ENCODE results near the gene FZR1.
A peak's percentile ranks its signal among the peaks of the same experiment; 100 is the strongest.

The FZR1 gene

GRCh38 chr19:3505598-3506383 lies at the start of gene FZR1:
FZR1 (plus strand) TSS chr19:3506311; CDS start chr19:3522990, 16,679 bp downstream.
- peak; percentile 100 for DNase-seq (ENCODE audit: low spot score)

- DNase-seq (ENCODE audit: low spot score), result no peak
Observed at GRCh38 chr19:3456925-3457527, 49.1 kb upstream of the FZR1 start.

DNA sequence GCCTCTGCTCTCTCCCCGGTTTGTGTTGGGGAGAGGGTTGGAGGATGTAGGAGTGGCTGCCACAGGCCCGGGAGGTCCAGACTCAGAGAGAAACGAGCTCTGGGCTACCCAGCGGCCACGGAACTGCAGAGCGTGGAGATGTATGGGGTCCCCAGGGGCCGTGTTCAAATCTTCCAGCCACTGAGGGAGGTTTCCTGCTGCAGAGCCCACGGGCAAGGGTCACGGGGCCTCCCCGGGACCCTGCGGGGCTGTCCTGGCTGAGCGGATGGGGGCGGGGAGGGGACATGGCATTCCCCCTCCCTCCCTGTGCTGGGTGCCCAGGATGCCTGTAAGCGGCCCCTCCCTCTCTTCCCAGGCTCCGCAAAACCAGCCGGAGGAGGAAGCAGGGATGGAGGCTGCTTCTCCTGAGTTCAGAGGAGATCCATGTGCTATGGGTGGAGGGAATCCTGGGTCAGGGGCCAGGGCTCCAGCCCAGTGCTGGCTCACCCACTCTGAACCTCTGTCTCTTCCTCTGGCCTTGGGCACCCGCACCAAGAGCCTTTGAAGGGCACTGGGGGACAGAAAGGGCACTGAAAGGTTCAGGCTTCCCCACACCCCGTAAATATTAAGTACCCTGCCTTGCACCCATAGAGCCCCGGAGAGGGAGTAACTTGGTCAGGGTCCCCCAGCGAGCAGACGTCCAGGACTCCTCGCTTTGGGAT lies 48.4 kb upstream of the FZR1 start:
- DNase-seq (ENCODE audit: low spot score), result no peak

DNA sequence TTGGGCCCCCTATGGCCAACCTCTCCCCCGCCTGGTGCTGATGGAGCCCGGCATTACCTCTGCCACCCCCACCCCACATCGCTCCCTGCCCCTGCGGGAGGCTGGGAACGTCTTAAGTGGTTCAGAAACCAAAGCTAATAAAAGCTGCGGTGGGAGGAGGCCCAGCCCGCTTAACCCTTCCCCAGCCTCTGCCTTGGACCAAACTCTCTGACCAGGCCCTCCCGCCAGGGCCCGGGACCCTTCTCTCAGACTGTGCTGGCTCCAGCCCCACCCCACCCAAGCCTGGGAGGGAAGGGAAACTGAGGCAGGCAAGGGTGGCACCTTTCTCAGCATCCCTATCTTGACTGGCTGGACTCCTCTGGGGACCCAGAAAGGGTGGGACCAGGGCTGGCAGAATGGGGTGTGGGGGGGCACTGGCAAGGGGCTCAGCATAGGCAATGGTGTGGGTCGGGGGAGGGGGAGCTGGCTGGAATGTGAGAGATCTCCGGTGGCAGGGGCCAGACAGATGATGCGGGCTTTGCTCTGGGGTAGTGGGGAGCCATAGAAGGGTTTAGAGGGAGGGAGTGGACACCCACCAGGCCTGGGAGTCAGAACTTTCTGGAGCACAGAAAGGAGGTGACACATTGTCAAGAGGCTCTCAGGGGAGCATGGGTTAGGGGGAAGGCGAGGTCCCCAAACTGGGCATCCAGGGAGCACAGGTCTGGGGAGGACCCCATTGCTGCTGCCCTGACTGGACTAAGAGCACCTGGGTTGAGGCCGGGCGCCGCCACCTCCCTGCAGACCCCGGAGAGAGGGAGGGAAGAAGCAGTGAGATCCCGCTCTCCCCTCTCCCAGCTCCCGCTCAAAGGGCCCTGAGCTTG lies 47.7 kb upstream of the FZR1 start:
- DNase-seq (ENCODE audit: low spot score), result no peak

- no peak for DNase-seq (ENCODE audit: low spot score)
Observed at GRCh38 chr19:3459089-3459881, 46.8 kb upstream of the FZR1 start.

GRCh38 chr19:3459965-3460582 lies 46.0 kb upstream of the FZR1 start:
- no peak for DNase-seq (ENCODE audit: low spot score)

GRCh38 chr19:3462991-3463713 lies 43.0 kb upstream of the FZR1 start:
- DNase-seq (ENCODE audit: low spot score), result no peak

DNA sequence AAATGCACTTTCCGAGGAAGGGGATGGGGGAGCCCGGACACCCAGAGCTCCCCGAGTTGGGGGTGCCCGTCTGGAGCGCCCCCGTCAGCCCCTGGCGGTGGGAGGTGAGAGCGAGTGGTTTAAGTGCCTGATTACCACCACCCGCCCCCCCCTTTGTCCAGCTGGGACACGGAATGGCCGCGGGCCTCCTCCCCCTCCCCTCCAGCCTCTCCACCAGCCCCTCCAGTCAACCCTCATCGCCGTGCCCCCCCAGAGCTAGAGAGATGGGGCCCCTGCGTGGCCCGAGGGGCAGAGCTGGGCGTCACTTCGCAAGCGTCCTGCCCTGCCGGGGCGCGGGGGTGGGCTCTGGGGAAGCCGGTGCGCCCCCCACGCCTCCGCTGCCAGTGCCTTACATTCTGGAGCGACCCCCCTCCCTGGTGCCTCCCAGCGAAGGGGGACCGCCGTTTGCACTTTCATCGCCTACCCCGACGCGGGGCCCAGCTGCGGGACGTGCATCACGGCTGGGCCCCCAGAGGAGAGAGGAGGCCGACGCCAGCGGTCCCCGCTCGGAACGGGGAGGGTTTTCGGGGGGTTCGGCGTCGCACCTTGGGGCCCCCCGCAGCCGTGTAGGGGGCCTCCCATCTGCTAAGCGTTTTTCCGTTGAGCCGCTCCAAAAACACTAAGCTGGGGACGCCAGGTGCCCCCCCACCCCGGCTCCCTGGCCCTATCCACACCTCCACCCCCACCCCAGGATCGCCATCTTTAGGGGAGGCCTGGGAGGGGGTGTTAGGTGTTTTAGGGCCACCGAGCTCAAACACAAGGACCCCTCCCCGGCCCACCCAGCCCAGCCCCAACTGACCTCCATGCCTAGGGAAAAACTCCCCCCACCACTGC lies 42.2 kb upstream of the FZR1 start:
- no peak for DNase-seq (ENCODE audit: low spot score)

DNA sequence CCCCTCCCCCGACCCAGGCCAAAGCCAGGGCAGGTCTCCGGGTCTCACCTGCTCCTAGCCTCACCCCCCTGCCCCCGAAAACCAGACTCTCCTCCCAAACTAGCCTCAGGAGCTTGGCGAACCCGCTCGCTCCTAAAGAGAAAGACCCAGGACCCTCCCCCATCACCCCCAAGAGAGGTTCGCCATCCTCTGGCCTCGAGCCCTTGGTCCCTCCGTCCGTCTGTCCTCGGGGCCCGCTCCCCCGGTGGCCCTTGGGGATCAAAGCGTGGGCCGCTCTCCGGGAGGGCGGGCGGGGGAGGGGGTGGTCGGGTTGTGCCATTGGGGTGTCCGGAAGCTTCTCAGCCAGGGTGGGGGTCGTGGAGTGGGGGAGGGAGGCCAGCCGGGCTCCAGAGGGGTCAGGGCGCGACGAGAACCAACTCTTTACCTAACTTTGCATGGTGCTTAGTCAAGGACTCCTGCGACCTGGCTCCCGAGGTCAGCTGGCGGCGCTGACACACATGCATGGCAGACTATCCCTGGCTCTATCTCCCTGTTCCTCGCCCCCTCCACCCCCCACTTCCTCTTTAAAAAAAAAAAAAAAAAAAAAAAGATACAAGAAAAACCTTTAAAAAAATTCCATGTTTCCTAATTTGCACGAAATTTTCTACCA lies 41.4 kb upstream of the FZR1 start:
- no peak for DNase-seq (ENCODE audit: low spot score)

DNA sequence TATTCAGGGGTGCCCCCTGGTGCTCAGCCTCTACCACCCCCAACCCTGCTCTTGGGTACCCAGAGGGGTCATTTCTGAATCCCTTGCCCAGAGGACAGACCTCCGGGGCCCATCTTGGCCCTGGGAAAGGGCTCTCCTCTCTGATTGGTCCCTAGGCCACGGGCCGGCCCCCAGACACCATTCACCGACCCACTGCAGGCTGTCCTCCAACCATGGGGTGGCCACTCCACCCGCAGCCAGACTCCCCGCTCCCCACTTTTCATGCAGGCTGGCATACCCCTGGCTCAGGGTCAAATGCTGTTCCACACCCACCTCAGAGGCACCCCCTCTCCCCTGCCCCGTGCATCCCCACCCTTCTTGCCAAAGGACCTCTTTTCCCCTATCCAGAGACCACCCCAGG lies 40.6 kb upstream of the FZR1 start:
- DNase-seq (ENCODE audit: low spot score), result no peak

GRCh38 chr19:3466635-3467034 lies 39.5 kb upstream of the FZR1 start:
- no peak for DNase-seq (ENCODE audit: low spot score)

- DNase-seq (ENCODE audit: low spot score), result no peak
Observed at GRCh38 chr19:3467437-3468198, 38.5 kb upstream of the FZR1 start.

- no peak for DNase-seq (ENCODE audit: low spot score)
Observed at GRCh38 chr19:3468211-3468610, 37.9 kb upstream of the FZR1 start.

GRCh38 chr19:3469638-3470499 lies 36.2 kb upstream of the FZR1 start:
- DNase-seq (ENCODE audit: low spot score), result no peak

- DNase-seq (ENCODE audit: low spot score), result no peak
Observed at GRCh38 chr19:3470500-3471128, 35.5 kb upstream of the FZR1 start.

GRCh38 chr19:3471954-3472655 lies 34.0 kb upstream of the FZR1 start:
- peak; percentile 16 for DNase-seq (ENCODE audit: low spot score)
